AG09309 (cell line): Measurements from ENCODE around the gene PTPRN2.

Source experiments
- DNase-seq: peaks from one replicate; pipeline ENCODE4 v3.0.0-alpha.2; 2010; ENCODE audit warnings: low read depth
- H3K4me3 ChIP-seq: 2 replicates; pipeline ENCODE4 v1.5.1; 2011; ENCODE audit warnings: mild to moderate bottlenecking, low read depth, low read length, moderate library complexity; ENCODE audit not compliant: control insufficient read depth
- CTCF ChIP-seq: IDR thresholded peaks from 2 replicates; pipeline ENCODE4 v1.5.1; 2011; ENCODE audit warnings: mild to moderate bottlenecking, low read depth, low read length, inconsistent platforms; ENCODE audit not compliant: insufficient read depth, control insufficient read depth; ENCODE audit errors: missing control alignments

Gene PTPRN2

DNA sequence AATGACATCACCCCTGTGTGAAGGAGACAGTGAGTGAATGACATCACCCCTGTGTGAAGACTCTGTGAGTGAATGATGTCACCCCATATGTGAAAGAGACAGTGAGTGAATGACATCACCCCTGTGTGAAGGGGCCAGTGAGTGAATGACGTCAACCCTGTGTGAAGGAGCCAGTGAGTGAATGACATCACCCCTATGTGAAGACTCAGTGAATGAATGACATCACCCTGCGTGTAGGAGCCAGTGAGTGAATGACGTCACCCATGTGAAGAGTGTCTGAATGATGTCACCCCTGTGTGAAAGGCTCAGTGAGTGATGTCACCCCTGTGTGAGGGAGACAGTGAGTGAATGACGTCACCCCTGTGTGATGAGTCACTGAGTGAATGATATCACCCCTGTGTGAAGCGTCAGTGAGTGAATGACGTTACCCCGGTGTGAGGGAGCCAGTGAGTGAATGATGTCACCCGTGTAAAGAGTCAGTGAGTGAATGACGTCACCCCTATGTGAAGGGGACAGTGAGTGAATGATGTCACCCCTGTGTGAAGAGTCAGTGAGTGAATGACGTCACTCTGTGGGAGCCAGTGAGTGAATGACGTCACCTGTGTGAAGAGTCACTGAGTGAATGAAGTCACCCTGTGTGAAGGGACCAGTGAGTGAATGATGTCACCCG lies 478.1 kb downstream of the PTPRN2 start:
- TF ChIP-seq CTCF: no peak
- DNase-seq: no peak
- H3K4me3 ChIP-seq: no peak overlapping the region

DNA sequence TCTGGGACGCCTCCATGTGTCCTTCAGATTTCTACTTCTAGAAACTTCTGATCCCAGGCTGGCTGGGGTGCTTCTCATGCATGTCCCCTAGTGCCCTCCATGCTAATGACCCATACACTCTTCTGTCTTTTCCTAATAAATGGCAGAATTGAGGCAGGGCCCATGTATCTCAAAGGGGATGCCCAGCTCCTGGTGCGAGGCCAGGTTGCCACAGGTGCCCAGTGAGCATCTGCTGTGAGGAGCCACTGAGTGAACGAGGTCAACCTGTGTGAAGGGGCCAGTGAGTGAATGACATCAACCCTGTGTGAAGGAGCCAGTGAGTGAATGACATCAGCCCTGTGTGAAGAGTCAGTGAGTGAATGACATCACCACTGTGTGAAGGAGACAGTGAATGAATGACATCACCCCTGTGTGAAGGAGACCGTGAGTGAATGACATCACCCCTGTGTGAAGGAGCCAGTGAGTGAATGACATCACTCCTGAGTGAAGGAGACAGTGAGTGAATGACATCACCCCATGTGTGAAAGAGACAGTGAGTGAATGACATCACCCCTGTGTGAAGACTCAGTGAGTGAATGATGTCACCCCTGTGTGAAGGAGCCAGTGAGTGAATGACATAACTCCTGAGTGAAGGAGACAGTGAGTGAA lies 478.9 kb downstream of the PTPRN2 start:
- DNase-seq: no peak
- no peak for TF ChIP-seq CTCF
- no peak overlapping the region for H3K4me3 ChIP-seq

GRCh38 chr7:158107806-158108205 lies 479.8 kb downstream of the PTPRN2 start:
- TF ChIP-seq CTCF: no peak
- no peak overlapping the region for H3K4me3 ChIP-seq
- no peak for DNase-seq

DNA sequence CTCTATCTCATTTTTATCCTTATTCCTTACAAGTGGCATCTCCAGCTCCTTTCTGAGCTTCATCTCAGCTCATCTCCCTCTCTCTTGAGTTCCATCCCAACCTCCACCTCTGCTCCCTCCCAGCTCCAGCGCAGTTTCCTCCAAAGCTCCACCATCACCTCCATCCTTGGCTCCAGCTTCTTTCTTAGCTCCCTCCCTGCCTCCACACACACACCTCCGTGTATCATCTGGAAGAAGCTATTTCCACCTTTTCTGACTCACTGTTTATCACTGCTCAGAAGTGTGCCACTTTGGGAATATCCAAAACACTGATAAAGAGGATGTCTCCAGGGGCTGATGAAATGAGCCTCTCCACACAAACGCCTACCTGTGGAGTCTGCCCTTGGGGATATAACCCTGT lies 481.4 kb downstream of the PTPRN2 start:
- no peak for DNase-seq
- TF ChIP-seq CTCF: no peak
- H3K4me3 ChIP-seq: no peak overlapping the region

GRCh38 chr7:158103378-158103777 lies 484.2 kb downstream of the PTPRN2 start:
- TF ChIP-seq CTCF: no peak
- DNase-seq: no peak
- no peak overlapping the region for H3K4me3 ChIP-seq

DNA sequence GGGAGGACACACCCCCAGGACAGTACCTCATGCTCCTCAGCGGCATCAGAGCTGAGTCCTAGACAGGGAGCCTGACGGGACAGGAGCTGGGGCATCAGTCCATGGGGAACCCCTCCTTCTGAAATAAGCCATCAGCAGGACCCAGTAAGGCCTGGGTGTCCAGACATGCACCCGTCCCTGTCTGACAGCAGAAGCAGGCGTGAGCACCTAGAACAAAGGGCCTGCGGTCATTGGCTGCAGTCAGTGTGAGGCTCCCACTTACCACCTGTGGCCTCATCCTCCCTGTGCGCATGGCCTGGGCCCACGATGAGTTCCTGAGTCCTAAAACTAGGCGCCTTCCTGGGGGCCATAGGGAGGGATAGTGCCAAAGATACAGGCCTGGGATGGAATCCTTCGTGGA lies 484.7 kb downstream of the PTPRN2 start:
- no peak for DNase-seq
- no peak for TF ChIP-seq CTCF

More for the DNA sequence above, 484.7 kb downstream of the PTPRN2 start:
- no peak overlapping the region for H3K4me3 ChIP-seq
